Measurements from ENCODE around the gene LPP. TPM values are rescaled to one million over a fixed set of nuclear protein-coding genes. Genes with fewer than 3 reads are reported as not detected.

Gene LPP
- total RNA-seq, 1 donor from 2014 or later = 54.9 TPM

GRCh38 chr3:188349351-188349901 is 195.5 kb downstream of the LPP start:
- intact Hi-C loops (cut with micrococcal nuclease) = no loop called here

GRCh38 chr3:188349933-188350332 is 196.0 kb downstream of the LPP start:
- intact Hi-C loops (cut with micrococcal nuclease) = no loop called here

GRCh38 chr3:188350961-188351360 is 197.0 kb downstream of the LPP start:
- intact Hi-C loops (cut with micrococcal nuclease) = no loop called here

- intact Hi-C loops (cut with micrococcal nuclease) = no loop called here
Measured at GRCh38 chr3:188351648-188352047, 197.7 kb downstream of the LPP start.

GRCh38 chr3:188352196-188352927 is 198.4 kb downstream of the LPP start:
- intact Hi-C loops (cut with micrococcal nuclease) = no loop called here

DNA sequence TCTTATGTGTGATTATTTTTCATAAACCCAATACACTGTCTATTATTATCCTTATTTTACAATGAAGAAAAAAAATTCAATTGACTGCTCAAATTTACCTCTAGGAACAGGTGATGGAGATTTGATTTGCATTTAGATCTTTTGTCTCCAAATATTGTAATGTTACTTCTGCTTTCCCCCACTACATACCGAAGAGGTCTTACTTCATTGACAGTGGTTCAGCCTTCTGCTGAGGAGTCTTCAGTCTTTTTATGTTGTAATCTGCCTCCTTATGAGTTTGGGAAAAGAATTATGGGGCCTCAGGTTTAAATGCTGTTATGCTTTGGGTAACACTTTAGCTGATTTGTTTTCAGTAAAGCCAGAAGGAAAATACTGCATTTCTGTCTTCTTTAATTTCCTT is 199.5 kb downstream of the LPP start:
- intact Hi-C loops (cut with micrococcal nuclease) = no loop called here

DNA sequence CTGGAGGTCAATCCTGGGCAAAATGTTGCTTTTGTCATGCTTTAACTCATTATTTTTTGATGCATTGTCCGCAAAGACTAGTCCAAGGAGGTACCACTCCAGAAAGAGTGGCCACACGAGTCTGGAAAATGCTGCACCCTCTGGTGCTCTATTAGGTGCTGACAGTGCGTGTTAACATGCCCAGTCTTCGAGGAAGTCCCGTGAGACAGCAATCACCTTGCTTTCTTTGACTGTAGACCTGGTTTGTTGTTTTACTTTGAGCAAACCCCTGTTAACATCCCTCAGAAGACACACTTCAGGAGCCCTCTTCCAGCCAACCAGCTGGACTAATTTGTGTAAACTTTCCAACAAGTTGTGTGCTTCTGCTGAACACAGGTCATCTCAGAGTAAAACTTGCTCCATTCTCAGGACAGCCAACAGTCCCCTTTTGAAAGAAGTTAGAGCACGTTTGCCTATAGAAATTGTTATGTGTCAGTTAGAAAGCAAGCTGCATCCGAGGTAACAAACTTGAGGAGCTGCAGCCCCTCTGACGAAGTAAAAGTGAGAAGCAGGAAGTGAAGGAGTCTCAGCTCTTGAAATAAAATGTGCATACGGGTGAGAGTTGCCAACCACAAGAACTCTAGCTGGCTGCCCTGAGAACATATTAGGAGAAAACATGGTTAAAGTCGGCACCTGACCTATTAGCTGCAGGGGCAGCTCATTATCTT is 205.0 kb downstream of the LPP start:
- intact Hi-C loops (cut with micrococcal nuclease) = loop anchor here (2.0 kb wide), 1 partner anchor 18 kb away; no protein-coding TSS in a partner anchor

DNA sequence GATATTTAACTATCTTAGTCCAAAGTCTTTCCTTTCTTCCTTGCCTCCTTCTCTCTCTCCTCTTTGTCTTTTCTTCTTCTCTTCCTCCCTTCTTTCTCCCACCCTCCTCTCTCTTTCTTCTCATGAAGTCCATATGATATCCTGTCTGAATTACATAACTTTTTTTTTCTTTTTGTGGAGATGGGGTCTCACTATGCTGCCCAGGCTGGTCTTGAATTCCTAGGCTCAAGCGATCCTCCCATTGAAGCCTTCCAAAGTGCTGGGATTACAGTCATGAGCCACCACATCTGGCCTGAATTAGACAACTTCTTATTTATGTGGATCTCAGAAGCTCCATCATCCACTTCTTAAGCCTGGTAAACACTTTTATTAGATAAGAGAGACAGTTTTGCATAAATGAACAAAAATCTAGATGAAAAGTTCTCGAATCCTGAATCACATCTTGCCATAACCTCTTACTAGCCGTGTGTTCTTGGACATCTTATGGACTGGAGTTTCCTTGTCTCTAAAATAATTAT is 206.5 kb downstream of the LPP start:
- intact Hi-C loops (cut with micrococcal nuclease) = no loop called here

- intact Hi-C loops (cut with micrococcal nuclease) = no loop called here
Measured at GRCh38 chr3:188361888-188362287, 207.9 kb downstream of the LPP start.

GRCh38 chr3:188362405-188362831 is 208.5 kb downstream of the LPP start:
- intact Hi-C loops (cut with micrococcal nuclease) = no loop called here

DNA sequence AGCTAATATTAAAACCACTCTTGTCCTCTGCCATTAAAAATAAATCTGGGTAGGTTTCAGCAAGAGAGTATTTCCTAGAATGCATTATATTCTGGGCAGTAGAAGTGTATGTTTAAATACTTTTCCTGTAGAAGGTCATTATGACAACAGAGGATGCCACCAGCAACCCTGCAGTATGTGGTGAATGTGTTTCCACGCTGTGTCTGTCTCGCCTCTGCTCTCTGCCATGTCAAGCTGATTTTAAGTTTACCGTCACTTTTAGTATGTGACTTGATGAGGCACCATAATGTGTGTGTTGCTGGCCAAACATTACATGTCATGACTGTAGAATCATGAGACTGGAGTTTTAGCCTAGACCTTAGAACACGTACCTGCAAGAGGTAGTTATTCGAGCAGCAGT is 211.2 kb downstream of the LPP start:
- intact Hi-C loops (cut with micrococcal nuclease) = no loop called here

DNA sequence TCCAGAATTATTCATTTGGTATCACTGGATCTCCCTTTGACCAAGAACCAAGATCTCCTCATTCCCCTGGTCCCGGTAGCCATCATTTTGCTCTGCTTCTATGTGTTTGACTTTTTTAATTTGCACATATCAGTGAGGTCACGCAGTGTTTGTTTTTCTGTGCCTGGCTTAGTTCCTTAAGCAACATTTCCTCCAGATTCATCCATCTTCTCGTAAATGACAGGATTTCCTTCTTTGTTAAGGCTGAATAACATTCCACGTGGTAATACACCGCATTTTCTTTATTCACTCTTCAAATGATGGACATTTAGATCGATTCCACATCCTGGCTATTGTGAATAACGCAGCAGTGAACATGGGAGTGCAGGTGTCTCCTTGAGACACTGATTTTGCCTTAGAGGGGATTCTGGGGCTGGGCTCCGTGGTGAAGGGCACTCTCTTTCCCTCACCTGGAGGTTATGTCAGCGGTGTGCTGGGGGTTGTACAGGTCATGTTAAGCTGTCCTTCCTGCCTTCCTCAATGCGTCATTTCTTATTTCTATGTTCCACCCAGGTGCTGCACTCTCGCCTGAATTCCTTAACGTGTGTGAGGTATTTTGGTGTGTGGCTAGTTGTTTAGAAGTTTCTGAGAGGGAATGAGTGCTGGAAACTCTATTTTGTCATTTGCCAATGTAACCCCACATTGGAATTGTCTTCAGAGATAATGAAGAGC is 212.2 kb downstream of the LPP start:
- intact Hi-C loops (cut with micrococcal nuclease) = no loop called here

DNA sequence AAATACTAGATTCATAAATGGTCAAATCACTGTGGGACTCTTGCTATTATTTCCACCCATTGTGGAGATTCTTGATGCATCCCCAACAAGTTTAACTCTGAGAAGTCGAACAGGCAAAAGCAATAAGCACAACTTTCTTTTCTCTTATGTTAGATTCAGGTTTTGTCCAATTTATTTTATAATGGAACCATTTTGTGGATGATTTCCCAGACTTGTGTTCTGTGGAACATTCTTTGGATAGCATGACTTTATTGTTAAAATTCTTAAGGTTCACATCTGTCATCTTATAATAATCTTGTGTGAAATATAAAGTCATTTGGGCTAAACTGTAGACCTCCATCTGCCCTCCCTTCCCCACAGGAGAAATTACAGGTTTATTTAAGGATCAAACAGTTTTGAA is 213.7 kb downstream of the LPP start:
- intact Hi-C loops (cut with micrococcal nuclease) = no loop called here

GRCh38 chr3:188369526-188369925 is 215.6 kb downstream of the LPP start:
- intact Hi-C loops (cut with micrococcal nuclease) = no loop called here

GRCh38 chr3:188370081-188370830 is 216.3 kb downstream of the LPP start:
- intact Hi-C loops (cut with micrococcal nuclease) = no loop called here

- intact Hi-C loops (cut with micrococcal nuclease) = no loop called here
Measured at GRCh38 chr3:188378786-188379185, 224.8 kb downstream of the LPP start.

DNA sequence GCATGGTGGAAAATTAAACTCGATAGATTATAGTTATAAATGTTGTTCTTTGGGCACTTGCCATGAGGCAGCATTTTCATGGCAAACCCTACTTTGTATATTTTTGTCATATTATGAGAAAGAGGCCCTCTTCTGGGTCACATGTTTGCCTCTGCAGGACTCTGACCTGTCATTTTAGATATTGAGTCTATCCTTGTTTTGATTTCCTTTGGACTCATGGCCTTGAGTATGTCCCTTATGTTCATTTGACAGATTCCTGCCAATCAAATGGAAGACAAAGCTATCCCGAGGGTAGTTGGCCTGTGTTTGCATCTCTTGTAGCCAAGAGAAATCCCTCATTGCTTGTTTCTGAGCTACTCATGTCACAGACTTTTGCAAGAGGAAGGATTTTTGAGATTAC is 226.3 kb downstream of the LPP start:
- intact Hi-C loops (cut with micrococcal nuclease) = no loop called here

GRCh38 chr3:188380722-188381121 is 226.8 kb downstream of the LPP start:
- intact Hi-C loops (cut with micrococcal nuclease) = no loop called here

GRCh38 chr3:188383748-188384147 is 229.8 kb downstream of the LPP start:
- intact Hi-C loops (cut with micrococcal nuclease) = no loop called here

GRCh38 chr3:188385295-188385694 is 231.3 kb downstream of the LPP start:
- intact Hi-C loops (cut with micrococcal nuclease) = no loop called here
